Endodermal cell (in vitro differentiated cells): Measurements from ENCODE around the gene FBXW10. TPM values are rescaled to one million over a fixed set of nuclear protein-coding genes. Genes with fewer than 3 reads are reported as not detected.
"Not testable (repeated sequence)": the region's sequence is repeated elsewhere in the genome, so short reads cannot be mapped to it uniquely, and the experiment has no call there.

ENCODE experiments used
- DNase-seq: peaks from one replicate; pipeline ENCODE4 v3.0.0-alpha.2; 2017
- H3K27ac ChIP-seq: 2 replicates; pipeline ENCODE4 v1.5.1; 2013; ENCODE audit warnings: mild to moderate bottlenecking, low read depth, low read length, moderate library complexity
- H3K27me3 ChIP-seq: 2 replicates; pipeline ENCODE4 v1.6.1; 2013; ENCODE audit warnings: mild to moderate bottlenecking, low read length, moderate library complexity; ENCODE audit not compliant: insufficient read depth, control insufficient read depth, poor library complexity, severe bottlenecking
- H3K36me3 ChIP-seq: 2 replicates; pipeline ENCODE4 v1.7.0; 2013; ENCODE audit warnings: mild to moderate bottlenecking, low read length, moderate library complexity; ENCODE audit not compliant: control insufficient read depth, insufficient read depth
- H3K4me1 ChIP-seq: one replicate; pipeline ENCODE4 v1.7.0; 2013; ENCODE audit warnings: low read length; ENCODE audit not compliant: control insufficient read depth, insufficient read depth
- H3K4me3 ChIP-seq: 2 replicates; pipeline ENCODE4 v1.5.1; 2013; ENCODE audit warnings: mild to moderate bottlenecking, low read length, moderate library complexity
- H3K9ac ChIP-seq: 2 replicates; pipeline ENCODE4 v1.6.1; 2013; ENCODE audit warnings: mild to moderate bottlenecking, low read length, moderate library complexity; ENCODE audit not compliant: poor library complexity, severe bottlenecking; ENCODE audit errors: extremely low read depth
- H3K9me3 ChIP-seq: 2 replicates; pipeline ENCODE4 v1.6.1; 2013; ENCODE audit warnings: mild to moderate bottlenecking, low read length, moderate library complexity; ENCODE audit not compliant: control insufficient read depth
- H3K27ac Mint-ChIP-seq: 2 replicates; pipeline ENCODE4 v1.8.0; 2020; ENCODE audit warnings: mixed read lengths
- H3K27me3 Mint-ChIP-seq: 2 replicates; pipeline ENCODE4 v1.8.0; 2021; ENCODE audit warnings: mild to moderate bottlenecking, mixed read lengths; ENCODE audit not compliant: insufficient read depth
- H3K36me3 Mint-ChIP-seq: 2 replicates; pipeline ENCODE4 v1.8.0; 2020; ENCODE audit warnings: low read depth, mixed read lengths
- H3K4me1 Mint-ChIP-seq: 2 replicates; pipeline ENCODE4 v1.8.0; 2020; ENCODE audit warnings: mixed read lengths
- H3K4me3 Mint-ChIP-seq: 2 replicates; pipeline ENCODE4 v1.8.0; 2020; ENCODE audit warnings: mild to moderate bottlenecking, moderate library complexity, mixed read lengths
- H3K9me3 Mint-ChIP-seq: 2 replicates; pipeline ENCODE4 v1.8.0; 2020; ENCODE audit warnings: mild to moderate bottlenecking, mixed read lengths
- WGBS, 2 experiments: methylation state at CpG; one replicate each; pipeline versions ENCODE4 v1.1.5 to v1.1.7; 2013; ENCODE audit warnings: missing lambda C conversion rate in 2 of 2, mixed read lengths in 1 of 2; ENCODE audit not compliant: insufficient coverage in 1 of 2, insufficient read length in 1 of 2; 5-methylcytosine and 5-hydroxymethylcytosine counted together
- total RNA-seq, 2 donors: library from RNA; stranded (reverse); fragmentation: NEBNext Ultra II Directional in 1 of 2; extraction: Animal tissue kit (Norgen Biotek cat#: 25700) in 1 of 2; gene quantifications; 2 replicates in 1 of 2; 3 replicates in 1 of 2; pipeline ENCODE4 v1.2.1, GENCODE V29; 2021

Gene FBXW10
- total RNA-seq, 2 donors from 2014 or later: not detected

DNA sequence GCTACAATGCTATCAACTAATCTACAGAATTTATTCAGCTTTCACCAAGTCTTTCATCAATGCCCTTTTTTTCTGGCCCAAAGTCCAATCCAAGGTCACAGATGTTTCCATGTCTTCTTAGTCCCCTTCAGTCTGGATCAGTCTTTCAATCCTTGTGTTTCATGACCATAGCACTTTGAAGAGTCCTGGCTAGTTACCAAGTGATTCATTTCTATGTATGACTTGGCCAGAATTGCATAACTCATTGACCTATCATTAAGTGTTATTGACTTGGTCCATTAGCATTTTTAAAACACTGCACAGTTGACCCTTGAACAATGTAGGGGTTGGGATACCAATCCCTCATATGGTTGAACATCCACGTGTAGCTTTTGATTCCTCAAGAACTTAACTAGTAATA lies 11.4 kb upstream of the FBXW10 start:
- H3K4me1 ChIP-seq, H3K36me3 ChIP-seq, H3K27ac Mint-ChIP-seq, H3K9me3 Mint-ChIP-seq, H3K27me3 ChIP-seq, H3K4me1 Mint-ChIP-seq, DNase-seq, H3K36me3 Mint-ChIP-seq, H3K27me3 Mint-ChIP-seq, H3K9ac ChIP-seq, H3K4me3 ChIP-seq, H3K9me3 ChIP-seq, H3K4me3 Mint-ChIP-seq, H3K27ac ChIP-seq: not testable (repeated sequence)
- 100% methylated on average over 1 of the region's 1 CpG; no CpG with 5 or more reads in 1 of the 2 experiments for WGBS, 2 experiments

DNA sequence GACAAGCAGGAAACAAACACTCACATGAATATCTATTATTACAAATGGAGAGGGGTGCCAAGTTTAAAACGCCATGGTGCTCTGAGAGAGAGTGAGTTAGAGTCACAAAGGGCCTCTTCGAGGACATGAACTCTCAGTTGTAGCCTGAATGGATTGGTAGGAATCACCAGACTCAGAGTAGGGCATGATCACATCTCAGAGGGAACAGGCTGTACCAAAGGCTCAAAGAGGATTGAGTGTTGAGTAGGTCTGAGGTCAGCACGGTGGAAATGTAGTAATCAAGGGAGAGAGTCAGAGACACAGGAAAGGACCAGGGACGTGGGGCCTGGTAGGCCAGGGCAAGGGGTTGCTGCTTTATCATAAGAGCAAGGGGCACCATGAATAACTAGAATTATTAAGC lies 10.5 kb upstream of the FBXW10 start:
- not testable (repeated sequence) for H3K27me3 ChIP-seq, H3K4me1 ChIP-seq, H3K9me3 ChIP-seq, H3K4me3 ChIP-seq, DNase-seq, H3K9me3 Mint-ChIP-seq, H3K27ac ChIP-seq, H3K27me3 Mint-ChIP-seq, H3K36me3 Mint-ChIP-seq, H3K9ac ChIP-seq, H3K36me3 ChIP-seq, H3K4me3 Mint-ChIP-seq, H3K27ac Mint-ChIP-seq, H3K4me1 Mint-ChIP-seq
- 92 to 100% methylated on average over 1 to 4 of the region's 4 CpGs for WGBS, 2 experiments

DNA sequence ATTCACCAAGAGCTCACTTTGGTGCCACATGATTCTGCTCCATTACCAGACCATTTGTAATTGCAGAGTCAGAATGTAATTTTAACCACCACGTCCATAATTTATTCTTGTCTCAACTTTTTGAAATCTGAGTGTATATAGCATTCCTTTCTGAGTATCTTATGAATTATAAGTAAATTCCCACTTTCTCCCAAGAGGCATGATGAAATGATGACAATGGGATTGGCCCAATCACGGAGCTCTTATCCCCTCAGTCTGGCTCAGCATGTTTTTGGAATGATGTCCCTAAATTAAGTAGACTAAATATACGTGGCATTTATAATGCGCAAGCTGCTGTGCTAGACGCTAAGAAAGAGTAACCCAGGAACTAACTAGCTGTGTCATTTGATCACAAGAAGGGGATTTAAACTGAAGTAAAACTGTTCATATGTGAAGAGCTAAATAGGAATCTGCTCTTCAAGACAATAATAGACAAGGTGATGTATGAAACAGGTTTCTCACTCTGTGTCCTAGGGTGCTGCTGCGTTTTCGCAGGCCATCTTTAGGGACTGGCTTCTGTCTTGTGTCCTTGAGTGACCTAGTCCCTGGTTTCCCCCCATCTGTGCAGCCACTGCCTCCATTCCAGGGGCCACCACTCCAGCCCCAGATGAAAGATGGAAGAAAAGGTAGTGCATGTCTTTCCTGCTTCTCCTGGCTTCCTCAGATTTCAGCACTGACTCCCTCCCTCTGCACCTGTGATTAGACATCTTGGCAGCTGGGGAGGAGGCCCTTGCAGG lies 4.0 kb upstream of the FBXW10 start:
- H3K27me3 ChIP-seq, DNase-seq, H3K36me3 Mint-ChIP-seq: not testable (repeated sequence)

DNA sequence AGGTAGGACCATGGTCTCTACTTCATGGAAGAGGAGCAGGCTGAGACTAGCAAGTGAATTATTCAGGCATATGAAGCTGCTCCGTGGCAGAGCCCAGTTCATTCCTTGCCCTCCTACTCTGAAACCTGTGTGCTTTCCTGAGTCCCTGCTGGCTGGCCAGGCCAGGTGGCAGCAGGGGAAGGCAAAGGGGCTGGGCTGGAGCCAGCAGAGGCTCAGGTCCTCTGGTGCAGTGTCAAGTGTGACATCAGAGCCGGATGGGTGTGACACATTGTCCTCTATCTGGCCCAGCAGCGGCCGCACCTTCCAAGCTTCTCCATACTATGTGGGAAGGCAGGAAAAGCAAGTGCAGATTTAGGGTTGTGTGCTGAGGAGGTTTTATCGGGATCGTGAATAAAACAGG lies 2.6 kb upstream of the FBXW10 start:
- DNase-seq, H3K36me3 Mint-ChIP-seq, H3K4me1 ChIP-seq, H3K36me3 ChIP-seq, H3K4me1 Mint-ChIP-seq, H3K9me3 Mint-ChIP-seq, H3K9ac ChIP-seq, H3K27ac ChIP-seq, H3K4me3 ChIP-seq, H3K27me3 ChIP-seq, H3K9me3 ChIP-seq, H3K4me3 Mint-ChIP-seq, H3K27me3 Mint-ChIP-seq, H3K27ac Mint-ChIP-seq: not testable (repeated sequence)
- WGBS, 2 experiments: 93 to 94% methylated on average over 2 of the region's 6 CpGs

More for the DNA sequence above, 4.0 kb upstream of the FBXW10 start:
- H3K27ac ChIP-seq, H3K9me3 ChIP-seq, H3K27ac Mint-ChIP-seq, H3K4me1 Mint-ChIP-seq, H3K27me3 Mint-ChIP-seq, H3K4me3 Mint-ChIP-seq, H3K4me1 ChIP-seq, H3K4me3 ChIP-seq, H3K9me3 Mint-ChIP-seq, H3K36me3 ChIP-seq, H3K9ac ChIP-seq: not testable (repeated sequence)
- WGBS, 2 experiments: 89 to 91% methylated on average over 4 to 7 of the region's 7 CpGs

DNA sequence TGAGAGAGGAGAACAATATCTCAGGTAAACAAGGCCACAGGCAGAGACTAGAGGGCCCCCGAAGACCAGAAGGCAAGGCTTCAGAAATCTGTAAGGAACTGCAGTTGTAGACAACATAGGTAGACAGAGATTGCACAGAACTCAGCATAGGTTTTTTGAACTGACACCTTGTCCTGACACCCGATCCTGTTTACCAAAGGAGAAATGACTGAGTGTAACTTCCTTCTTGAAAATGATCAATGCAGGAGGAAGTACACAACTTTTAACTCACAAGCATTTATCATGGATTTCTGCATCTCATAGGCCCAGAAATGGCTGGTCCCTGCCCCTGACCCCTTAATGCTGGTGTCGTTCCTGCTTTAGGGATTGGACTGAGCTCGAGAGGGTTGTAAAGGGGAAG lies 872 bp downstream of the FBXW10 start:
- 80 to 84% methylated on average over 1 to 4 of the region's 4 CpGs for WGBS, 2 experiments
- H3K4me3 Mint-ChIP-seq, H3K4me1 Mint-ChIP-seq, H3K9me3 ChIP-seq, H3K36me3 ChIP-seq, H3K9ac ChIP-seq, H3K27me3 Mint-ChIP-seq, H3K9me3 Mint-ChIP-seq, H3K4me3 ChIP-seq, H3K4me1 ChIP-seq, H3K36me3 Mint-ChIP-seq, H3K27me3 ChIP-seq, DNase-seq, H3K27ac ChIP-seq, H3K27ac Mint-ChIP-seq: not testable (repeated sequence)

DNA sequence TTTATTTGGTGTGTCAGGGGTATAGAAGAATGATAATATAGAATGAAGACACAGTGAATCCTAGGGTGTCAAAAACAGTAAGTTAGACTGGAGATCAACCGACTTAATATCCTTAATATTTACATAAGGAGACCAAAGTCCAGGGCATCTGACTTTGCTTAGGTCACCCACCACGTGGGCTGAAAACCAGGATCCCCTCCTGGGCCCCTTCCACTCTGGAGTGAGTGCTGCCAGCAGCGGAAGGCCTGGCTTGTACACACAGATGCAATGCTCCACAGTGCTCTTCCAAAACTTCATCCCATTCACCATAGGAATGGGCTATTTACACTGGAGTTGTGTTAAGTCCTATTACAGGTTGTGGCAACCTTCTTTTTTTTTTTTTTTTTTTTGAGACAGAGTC lies 2.7 kb downstream of the FBXW10 start:
- 67 to 74% methylated on average over 1 to 3 of the region's 3 CpGs for WGBS, 2 experiments
- not testable (repeated sequence) for DNase-seq, H3K9me3 ChIP-seq, H3K4me3 Mint-ChIP-seq, H3K4me1 Mint-ChIP-seq, H3K27ac ChIP-seq, H3K27me3 ChIP-seq, H3K27ac Mint-ChIP-seq, H3K9me3 Mint-ChIP-seq, H3K36me3 ChIP-seq, H3K4me1 ChIP-seq, H3K27me3 Mint-ChIP-seq, H3K4me3 ChIP-seq, H3K9ac ChIP-seq, H3K36me3 Mint-ChIP-seq

DNA sequence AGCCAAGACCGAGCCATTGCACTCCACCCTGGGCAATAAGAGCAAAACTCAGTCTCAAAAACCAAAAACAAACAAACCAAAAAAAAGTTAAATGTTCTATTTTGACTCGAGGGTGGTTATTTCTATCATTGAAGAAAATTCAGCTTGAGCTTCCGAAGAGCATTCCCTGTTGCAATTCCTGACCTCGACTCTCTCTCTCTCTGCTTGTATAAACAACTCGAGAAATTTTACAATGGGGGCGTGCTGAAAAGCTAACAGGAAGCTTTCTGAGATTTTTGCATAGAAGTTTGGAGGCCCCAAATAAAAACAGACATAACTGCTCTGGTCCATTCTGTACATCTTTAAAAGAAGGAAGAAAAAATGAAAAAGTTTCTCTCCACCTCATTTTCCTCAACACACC lies 3.6 kb downstream of the FBXW10 start:
- not testable (repeated sequence) for H3K4me3 ChIP-seq, H3K27me3 Mint-ChIP-seq, H3K4me1 ChIP-seq, H3K27me3 ChIP-seq, H3K9me3 Mint-ChIP-seq, H3K27ac ChIP-seq, H3K4me1 Mint-ChIP-seq, H3K27ac Mint-ChIP-seq, H3K36me3 Mint-ChIP-seq, H3K36me3 ChIP-seq, H3K4me3 Mint-ChIP-seq, H3K9ac ChIP-seq, H3K9me3 ChIP-seq, DNase-seq
- 92% methylated on average over 4 of the region's 6 CpGs; no CpG with 5 or more reads in 1 of the 2 experiments for WGBS, 2 experiments
